Frontal cortex (tissue), 4 donors: ENCODE results near the gene ATP2A3. TPM values are rescaled to one million over a fixed set of nuclear protein-coding genes. Genes with fewer than 3 reads are reported as not detected.

Source experiments
- DNase-seq, 2 donors: peaks; one replicate each; pipeline ENCODE4 v3.0.0; 2012; ENCODE audit warnings: low spot score in 2 of 2
- FAIRE-seq: peaks from 2 replicates; lab custom pipeline; 2012; peaks lifted over from hg19 to GRCh38; lab: Jason Lieb, UNC
- total RNA-seq: library from RNA; depleted of rRNA; stranded (reverse); fragments of >200 nt; gene quantifications from one replicate; pipeline ENCODE4 v1.2.3, GENCODE V29; 2014
- donor health status: control.
- donor health status: control.
- donor health status: control.

The ATP2A3 gene
- total RNA-seq, 1 donor from 2014 or later: 2.4 TPM

GRCh38 chr17:3918372-3919122 is 45.7 kb downstream of the ATP2A3 start:
- FAIRE-seq: no peak
- no peak for DNase-seq

- FAIRE-seq: no peak
- DNase-seq: no peak
Observed at GRCh38 chr17:3917391-3917931, 46.8 kb downstream of the ATP2A3 start.

- FAIRE-seq: no peak
- no peak for DNase-seq
Observed at GRCh38 chr17:3916825-3917224, 47.4 kb downstream of the ATP2A3 start.

GRCh38 chr17:3915995-3916696 is 48.1 kb downstream of the ATP2A3 start, which contains the start of gene P2RX1:
P2RX1 (minus strand) TSS chr17:3916465; CDS start chr17:3916225, 240 bp downstream.
- FAIRE-seq: no peak
- no peak for DNase-seq

DNA sequence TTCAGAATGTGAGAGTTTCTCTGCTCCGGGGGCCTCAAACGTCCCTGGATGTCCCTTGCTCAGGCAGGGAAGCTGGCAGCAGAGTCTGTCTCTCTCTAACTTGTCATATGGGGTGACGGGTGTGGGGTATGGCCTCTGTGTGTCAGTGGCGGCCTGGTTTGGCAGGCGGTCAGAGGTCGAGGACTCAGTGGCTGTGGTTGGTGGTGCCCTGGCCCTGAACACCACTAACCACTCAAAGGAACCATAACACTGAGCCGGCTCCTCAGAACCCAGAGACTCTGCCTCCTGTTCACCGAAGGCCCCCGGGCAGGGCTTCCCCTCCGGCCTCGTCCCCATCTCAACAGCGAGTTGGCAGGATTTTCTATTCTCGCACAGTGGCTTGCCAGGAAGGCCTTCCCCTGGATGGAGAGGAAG is 48.6 kb downstream of the ATP2A3 start:
- FAIRE-seq (no peak), DNase-seq (no peak)

- no peak for FAIRE-seq
- DNase-seq: no peak
Observed at GRCh38 chr17:3914312-3914670, 49.9 kb downstream of the ATP2A3 start.

- DNase-seq (peak; percentile 70 to 87), FAIRE-seq (no peak)
Observed at GRCh38 chr17:3913531-3914311, 50.5 kb downstream of the ATP2A3 start.

DNA sequence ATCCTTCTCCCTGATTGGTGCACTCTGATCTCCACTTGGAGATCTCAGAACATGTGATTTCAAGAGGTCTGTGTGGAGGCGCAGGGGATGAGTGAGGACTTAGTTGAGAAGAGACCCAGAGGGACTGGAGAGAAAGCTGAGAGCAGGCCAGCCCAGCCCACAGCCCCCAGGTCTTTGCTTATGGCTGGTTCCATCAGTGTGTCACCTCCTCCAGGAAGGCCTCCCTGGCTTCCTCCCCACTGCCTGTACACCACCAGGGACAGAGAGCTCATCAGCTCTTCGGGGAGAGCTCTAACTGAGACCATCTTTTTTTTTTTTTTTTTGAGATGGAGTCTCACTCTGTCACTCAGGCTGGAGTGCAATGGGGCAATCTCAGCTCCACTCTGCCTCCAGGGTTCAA is 51.4 kb downstream of the ATP2A3 start:
- FAIRE-seq: no peak
- DNase-seq: no peak

- DNase-seq (no peak), FAIRE-seq (no peak)
Observed at GRCh38 chr17:3911271-3912053, 52.8 kb downstream of the ATP2A3 start.

- FAIRE-seq (no peak), DNase-seq (no peak)
Observed at GRCh38 chr17:3910420-3911270, 53.6 kb downstream of the ATP2A3 start.

DNA sequence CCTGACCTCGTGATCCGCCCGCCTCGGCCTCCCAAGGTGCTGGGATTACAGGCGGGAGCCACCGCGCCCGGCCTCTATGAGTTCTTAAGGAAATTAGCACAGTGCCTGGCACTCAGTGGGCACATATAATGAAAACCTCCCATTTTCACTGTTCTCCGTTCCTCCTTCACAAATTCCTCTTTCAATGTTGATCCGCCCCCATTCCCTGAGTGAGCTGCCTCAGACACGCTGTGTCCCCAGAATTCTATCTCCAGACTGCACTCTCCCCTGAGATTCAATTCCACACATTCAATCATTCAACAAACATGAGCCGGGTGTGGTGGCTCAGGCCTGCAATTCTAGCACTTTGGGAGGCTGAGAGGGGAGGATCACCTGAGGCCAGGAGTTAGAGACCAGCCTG is 55.0 kb downstream of the ATP2A3 start:
- FAIRE-seq (no peak), DNase-seq (no peak)

- FAIRE-seq: no peak
- DNase-seq: no peak
Observed at GRCh38 chr17:3907483-3908216, 56.6 kb downstream of the ATP2A3 start.

GRCh38 chr17:3906881-3907280 is 57.4 kb downstream of the ATP2A3 start:
- FAIRE-seq: no peak

DNA sequence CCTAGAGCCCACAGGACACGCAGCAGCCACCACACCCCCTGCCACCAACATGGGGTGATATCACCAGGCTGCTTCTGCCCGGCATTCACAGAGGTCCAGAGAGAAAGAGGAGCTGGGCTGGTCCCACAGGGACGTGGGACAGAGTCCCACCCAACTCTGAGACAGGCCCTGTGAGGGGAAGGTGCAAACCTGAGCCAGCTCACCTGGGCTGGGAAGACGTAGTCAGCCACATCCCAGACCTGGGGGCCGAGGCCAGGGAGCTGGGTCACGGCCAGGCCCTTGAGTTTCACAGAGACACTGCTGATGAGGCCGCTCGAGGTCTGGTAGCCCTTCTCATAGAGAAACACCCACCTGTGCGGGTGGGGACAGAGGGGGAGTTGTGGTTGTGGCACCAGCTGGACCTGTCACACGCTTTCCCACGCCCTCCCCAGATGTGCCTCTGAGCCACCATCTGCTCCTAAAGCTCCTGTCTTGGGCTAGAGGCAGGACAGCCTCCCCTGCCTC is 59.2 kb downstream of the ATP2A3 start:
- FAIRE-seq: no peak

More at GRCh38 chr17:3906881-3907280, 57.4 kb downstream of the ATP2A3 start:
- DNase-seq: no peak

GRCh38 chr17:3904501-3904900 is 59.7 kb downstream of the ATP2A3 start:
- no peak for DNase-seq
- no peak for FAIRE-seq

More for the DNA sequence above, 59.2 kb downstream of the ATP2A3 start:
- DNase-seq: no peak

- DNase-seq: no peak
- FAIRE-seq: no peak
Observed at GRCh38 chr17:3903881-3904290, 60.4 kb downstream of the ATP2A3 start.

- DNase-seq (no peak), FAIRE-seq (no peak)
Observed at GRCh38 chr17:3903051-3903825, 61.0 kb downstream of the ATP2A3 start.
